ENCODE data around the gene PNLIPRP2. TPM values are rescaled to one million over a fixed set of nuclear protein-coding genes. Genes with fewer than 3 reads are reported as not detected.

PNLIPRP2 gene
- total RNA-seq, 1 experiment from 2014 or later: 0.24 TPM

DNA sequence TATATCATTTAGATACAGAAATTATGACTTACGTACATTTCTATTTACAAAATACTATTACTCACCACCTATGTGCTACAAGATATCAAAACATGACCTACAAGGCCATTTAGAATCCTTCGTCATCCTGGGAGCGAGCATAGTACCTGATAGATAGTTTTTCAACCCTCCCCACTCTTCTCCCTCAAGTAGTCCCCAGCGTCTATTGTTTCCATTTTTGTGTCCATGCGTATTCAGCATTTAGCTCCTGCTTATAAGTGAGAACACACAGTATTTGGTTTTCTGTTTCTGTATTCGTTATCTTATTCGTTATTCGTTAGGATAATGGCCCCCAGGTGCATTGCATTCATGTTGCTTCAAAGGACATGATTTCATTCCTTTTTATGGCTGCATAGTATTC is 28.1 kb downstream of the PNLIPRP2 start:
- H3K27me3 ChIP-seq (ENCODE audit: insufficient read depth, low read length): no peaks in the 10 kb centered on the region
- H2BK120ac ChIP-seq (ENCODE audit: low read depth, low read length, poor library complexity, severe bottlenecking): no peak overlapping the region
- peaks cover 6 to 10% of the 10 kb centered on the region in 2 experiments; a peak in 3 of 4 replicates for H3K4me1 Mint-ChIP-seq
- no peaks in the 10 kb centered on the region for H3K36me3 Mint-ChIP-seq (ENCODE audit: insufficient read depth in 1 of 3, low read depth in 3 of 3)
- H3K9me3 Mint-ChIP-seq: peaks cover 9 to 11% of the 10 kb centered on the region in 2 experiments
- no peak overlapping the region for H4K5ac ChIP-seq (ENCODE audit: insufficient read length, low read depth, low read length)
- no peak overlapping the region for H3K27ac ChIP-seq (ENCODE audit: insufficient read length, low read depth, low read length)
- no peak overlapping the region for H2AK5ac ChIP-seq (ENCODE audit: insufficient read length, low read length)
- no peak overlapping the region for H3K4ac ChIP-seq (ENCODE audit: low read depth, low read length)
- H3K9ac ChIP-seq (ENCODE audit: extremely low read depth, insufficient read length, low read length): no peak overlapping the region
- H3K9me3 ChIP-seq (ENCODE audit: control insufficient read depth, low read depth, low read length): no peaks in the 10 kb centered on the region
- H2BK15ac ChIP-seq (ENCODE audit: low read depth, low read length): no peak overlapping the region
- H3K4me1 ChIP-seq (ENCODE audit: insufficient read depth, low read length): no peaks in the 10 kb centered on the region
- no peak overlapping the region for H3K14ac ChIP-seq (ENCODE audit: insufficient read depth, low read length)
- H2BK20ac ChIP-seq (ENCODE audit: low read depth, low read length, poor library complexity, severe bottlenecking): no peak overlapping the region
- DNase-seq: no peak
- no peak overlapping the region for H3K23ac ChIP-seq (ENCODE audit: insufficient read length, low read depth, low read length)
- H3K27ac Mint-ChIP-seq: no peak overlapping the region
- no peaks in the 10 kb centered on the region for H3K79me1 ChIP-seq (ENCODE audit: insufficient read depth, low read depth, low read length, poor library complexity, severe bottlenecking)
- H3K18ac ChIP-seq (ENCODE audit: insufficient read length, low read depth, low read length): no peak overlapping the region
- no peak overlapping the region for H4K8ac ChIP-seq (replicated peaks; ENCODE audit: insufficient read length, low read depth, low read length)
- no peaks in the 10 kb centered on the region for H3K79me2 ChIP-seq (ENCODE audit: insufficient read depth, low read length)
- no peak overlapping the region for H2AFZ ChIP-seq (ENCODE audit: low read length)
- no peak overlapping the region for H3K4me2 ChIP-seq (ENCODE audit: insufficient read depth, insufficient read length, low read length)
- no peak overlapping the region for H2BK5ac ChIP-seq (ENCODE audit: insufficient read length, low read length)
- H4K20me1 ChIP-seq (ENCODE audit: control insufficient read depth, insufficient read depth, insufficient read length): no peaks in the 10 kb centered on the region
- peaks cover 5% of the 10 kb centered on the region for H3K27me3 Mint-ChIP-seq (ENCODE audit: low read depth)
- H3K23me2 ChIP-seq (ENCODE audit: insufficient read length, low read depth, low read length, poor library complexity, severe bottlenecking): no peaks in the 10 kb centered on the region
- WGBS (ENCODE audit: extremely low coverage, insufficient read length, low lambda C conversion rate): no CpG with 5 or more reads among the region's 8 CpGs
- no peak for TF ChIP-seq CTCF (conservative IDR thresholded peaks at IDR 0.05)
- no peak overlapping the region for H4K91ac ChIP-seq (ENCODE audit: insufficient read length, low read depth, low read length)
- no peak overlapping the region for H2BK12ac ChIP-seq (ENCODE audit: insufficient read length, low read depth, low read length)
- H3T11ph ChIP-seq (ENCODE audit: low read length): no peak overlapping the region
- H3K56ac ChIP-seq (ENCODE audit: insufficient read length, low read depth, low read length): no peak overlapping the region
- H3K4me3 Mint-ChIP-seq: no peak overlapping the region
